Ishikawa (cell line): ENCODE results near the gene HMGN2.

Experiments used
- CEBPB ChIP-seq: IDR thresholded peaks from 2 replicates; pipeline ENCODE4 v1.6.1; 2012
- CREB1 ChIP-seq: IDR thresholded peaks from 2 replicates; pipeline ENCODE4 v1.6.1; 2012; ENCODE audit warnings: low read depth
- EGR1 ChIP-seq: IDR thresholded peaks from 2 replicates; pipeline ENCODE4 v1.6.1; 2012
- EP300 ChIP-seq: IDR thresholded peaks from 2 replicates; pipeline ENCODE4 v1.6.1; 2012; ENCODE audit warnings: borderline replicate concordance
- FOXM1 ChIP-seq: IDR thresholded peaks from 2 replicates; pipeline ENCODE4 v1.6.1; 2012; ENCODE audit warnings: low read depth, borderline replicate concordance
- NFIC ChIP-seq: IDR thresholded peaks from 2 replicates; pipeline ENCODE4 v1.6.1; 2012
- RAD21 ChIP-seq: IDR thresholded peaks from 2 replicates; pipeline ENCODE4 v1.6.1; 2012; ENCODE audit warnings: low read depth
- TAF1 ChIP-seq: IDR thresholded peaks from 2 replicates; pipeline ENCODE4 v1.6.1; 2012; ENCODE audit warnings: low read depth, mild to moderate bottlenecking
- TCF12 ChIP-seq: IDR thresholded peaks from 2 replicates; pipeline ENCODE4 v1.6.1; 2012; ENCODE audit warnings: low read depth
- TEAD4 ChIP-seq: IDR thresholded peaks from 2 replicates; pipeline ENCODE4 v1.6.1; 2012
- YY1 ChIP-seq: IDR thresholded peaks from 2 replicates; pipeline ENCODE4 v1.6.1; 2012; ENCODE audit warnings: low read depth
- ZBTB7A ChIP-seq: IDR thresholded peaks from 2 replicates; pipeline ENCODE4 v1.6.1; 2012; ENCODE audit warnings: low read depth
- TF ChIP-seq, protein P1 (sequence below): IDR thresholded peaks from 2 replicates; pipeline ENCODE4 v1.6.1; 2012
- TF ChIP-seq, protein P2 (sequence below): IDR thresholded peaks from 2 replicates; pipeline ENCODE4 v1.6.1; 2012
- TF ChIP-seq, protein P3 (sequence below): IDR thresholded peaks from 2 replicates; pipeline ENCODE4 v1.6.1; 2012; ENCODE audit warnings: low read depth, mild to moderate bottlenecking

Gene HMGN2

DNA sequence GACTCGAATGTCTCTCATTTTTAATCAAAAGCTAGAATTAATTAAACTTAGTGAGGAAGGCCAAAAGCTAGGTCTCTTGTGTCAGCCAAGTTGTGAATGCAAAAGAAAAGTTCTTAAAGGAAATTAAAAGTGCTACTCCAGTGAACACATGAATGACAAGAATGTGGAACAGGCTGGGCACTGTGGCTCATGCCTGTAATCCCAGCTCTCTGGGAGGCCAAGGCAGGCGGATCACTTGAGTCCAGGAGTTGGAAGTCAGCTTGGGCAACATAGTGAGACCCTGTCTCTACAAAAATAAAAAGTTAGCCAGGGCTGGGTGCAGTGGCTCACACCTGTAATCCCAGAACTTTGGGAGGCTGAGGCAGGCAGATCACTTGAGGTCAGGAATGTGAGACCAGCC lies 38.5 kb downstream of the HMGN2 start:
- TF ChIP-seq NFIC (peak; percentile 45; the same call in 1 of the 2 replicates), CEBPB (0 out of 2 replicates have a peak, but pooled peaks have one; percentile 11), TEAD4 (peak; percentile 98), TCF12 (peak; percentile 47; the same call in 1 of the 2 replicates)

DNA sequence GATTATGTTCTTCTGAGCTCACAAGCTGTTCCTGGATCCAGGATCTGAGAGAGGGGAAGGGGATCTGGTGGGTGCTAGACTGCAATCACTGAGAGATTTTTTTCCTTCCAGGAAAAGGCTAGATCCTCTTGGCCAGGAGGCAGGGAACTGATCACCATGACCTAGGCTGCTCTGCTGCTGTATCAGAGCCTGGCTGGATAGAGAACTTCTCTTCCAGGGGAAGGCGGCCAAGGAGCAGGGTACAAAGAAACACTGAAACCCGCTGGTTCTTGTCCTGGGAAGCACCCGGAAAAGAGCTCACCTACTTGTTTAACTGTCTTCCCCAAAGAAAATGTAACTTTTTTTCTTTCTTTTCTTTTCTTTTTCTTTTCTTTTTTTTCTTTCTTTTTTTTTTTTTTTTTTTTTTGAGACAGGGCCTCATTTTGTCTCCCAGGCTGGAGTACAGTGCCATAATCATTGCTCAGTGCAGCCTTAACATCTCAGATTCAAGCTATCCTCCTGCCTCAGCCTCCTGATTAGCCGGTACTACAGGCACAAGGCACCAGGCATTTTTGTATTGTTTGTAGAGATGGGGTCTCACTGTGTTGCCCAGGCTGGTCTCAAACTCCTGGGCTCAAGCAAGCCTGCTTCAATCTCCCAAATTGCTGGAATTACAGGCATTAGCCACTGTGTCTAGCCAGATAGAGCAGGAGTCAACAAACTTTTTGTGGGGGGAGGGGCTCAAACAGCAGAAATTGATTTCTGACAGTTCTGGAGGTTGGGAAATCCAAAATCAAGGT lies 44.9 kb downstream of the HMGN2 start:
- no peak for TF ChIP-seq TCF12
- no peak for TF ChIP-seq EP300
- no peak for TF ChIP-seq NFIC
- TF ChIP-seq, protein P1, sequence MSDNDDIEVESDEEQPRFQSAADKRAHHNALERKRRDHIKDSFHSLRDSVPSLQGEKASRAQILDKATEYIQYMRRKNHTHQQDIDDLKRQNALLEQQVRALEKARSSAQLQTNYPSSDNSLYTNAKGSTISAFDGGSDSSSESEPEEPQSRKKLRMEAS, result no peak
- TF ChIP-seq YY1, result no peak
- TF ChIP-seq FOXM1, result no peak
- TF ChIP-seq EGR1, result no peak
- no peak for TF ChIP-seq CEBPB
- no peak for TF ChIP-seq TEAD4
- TF ChIP-seq, protein P2, sequence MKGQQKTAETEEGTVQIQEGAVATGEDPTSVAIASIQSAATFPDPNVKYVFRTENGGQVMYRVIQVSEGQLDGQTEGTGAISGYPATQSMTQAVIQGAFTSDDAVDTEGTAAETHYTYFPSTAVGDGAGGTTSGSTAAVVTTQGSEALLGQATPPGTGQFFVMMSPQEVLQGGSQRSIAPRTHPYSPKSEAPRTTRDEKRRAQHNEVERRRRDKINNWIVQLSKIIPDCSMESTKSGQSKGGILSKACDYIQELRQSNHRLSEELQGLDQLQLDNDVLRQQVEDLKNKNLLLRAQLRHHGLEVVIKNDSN, result no peak
- TF ChIP-seq, protein P3, sequence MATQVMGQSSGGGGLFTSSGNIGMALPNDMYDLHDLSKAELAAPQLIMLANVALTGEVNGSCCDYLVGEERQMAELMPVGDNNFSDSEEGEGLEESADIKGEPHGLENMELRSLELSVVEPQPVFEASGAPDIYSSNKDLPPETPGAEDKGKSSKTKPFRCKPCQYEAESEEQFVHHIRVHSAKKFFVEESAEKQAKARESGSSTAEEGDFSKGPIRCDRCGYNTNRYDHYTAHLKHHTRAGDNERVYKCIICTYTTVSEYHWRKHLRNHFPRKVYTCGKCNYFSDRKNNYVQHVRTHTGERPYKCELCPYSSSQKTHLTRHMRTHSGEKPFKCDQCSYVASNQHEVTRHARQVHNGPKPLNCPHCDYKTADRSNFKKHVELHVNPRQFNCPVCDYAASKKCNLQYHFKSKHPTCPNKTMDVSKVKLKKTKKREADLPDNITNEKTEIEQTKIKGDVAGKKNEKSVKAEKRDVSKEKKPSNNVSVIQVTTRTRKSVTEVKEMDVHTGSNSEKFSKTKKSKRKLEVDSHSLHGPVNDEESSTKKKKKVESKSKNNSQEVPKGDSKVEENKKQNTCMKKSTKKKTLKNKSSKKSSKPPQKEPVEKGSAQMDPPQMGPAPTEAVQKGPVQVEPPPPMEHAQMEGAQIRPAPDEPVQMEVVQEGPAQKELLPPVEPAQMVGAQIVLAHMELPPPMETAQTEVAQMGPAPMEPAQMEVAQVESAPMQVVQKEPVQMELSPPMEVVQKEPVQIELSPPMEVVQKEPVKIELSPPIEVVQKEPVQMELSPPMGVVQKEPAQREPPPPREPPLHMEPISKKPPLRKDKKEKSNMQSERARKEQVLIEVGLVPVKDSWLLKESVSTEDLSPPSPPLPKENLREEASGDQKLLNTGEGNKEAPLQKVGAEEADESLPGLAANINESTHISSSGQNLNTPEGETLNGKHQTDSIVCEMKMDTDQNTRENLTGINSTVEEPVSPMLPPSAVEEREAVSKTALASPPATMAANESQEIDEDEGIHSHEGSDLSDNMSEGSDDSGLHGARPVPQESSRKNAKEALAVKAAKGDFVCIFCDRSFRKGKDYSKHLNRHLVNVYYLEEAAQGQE, result no peak
- no peak for TF ChIP-seq CREB1
- no peak for TF ChIP-seq ZBTB7A
- no peak for TF ChIP-seq RAD21
- no peak for TF ChIP-seq TAF1

DNA sequence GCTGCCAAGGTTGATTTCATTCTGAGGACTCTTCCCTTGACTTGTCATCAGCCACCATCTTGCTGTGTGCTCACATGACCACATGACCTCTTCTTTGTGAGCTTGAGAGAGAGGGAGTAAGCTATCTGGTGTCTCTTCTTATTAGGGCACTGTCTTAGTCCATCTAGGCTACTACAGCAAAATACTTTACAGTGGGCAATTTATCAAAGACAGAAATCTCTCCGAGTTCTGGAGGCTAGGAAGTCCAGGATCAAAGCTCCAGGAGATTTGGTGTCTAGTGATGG lies 45.5 kb downstream of the HMGN2 start:
- TF ChIP-seq NFIC (no peak), YY1 (no peak), CEBPB (no peak), FOXM1 (no peak), EP300 (no peak), ZBTB7A (no peak), TEAD4 (no peak)
- TF ChIP-seq, protein P1, result no peak
- TF ChIP-seq, protein P2, result no peak

DNA sequence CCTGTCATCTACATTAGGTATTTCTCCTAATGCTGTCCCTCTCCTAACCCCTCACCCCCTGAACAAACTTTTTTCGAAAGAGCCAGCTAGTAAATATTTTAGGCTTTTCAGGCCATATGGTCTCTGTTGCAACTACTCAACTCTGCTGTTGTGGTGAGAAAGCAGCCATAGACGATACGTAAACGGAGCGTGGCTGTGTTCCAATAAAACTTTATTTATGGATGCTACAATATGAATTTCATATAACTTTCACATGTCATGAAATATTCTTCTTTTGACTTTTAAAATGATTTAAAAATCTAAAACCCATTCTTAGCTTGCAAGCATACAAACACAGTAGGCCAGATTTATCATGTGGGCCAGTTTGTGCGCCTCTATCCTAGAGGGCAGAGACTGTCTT lies 46.1 kb downstream of the HMGN2 start:
- TF ChIP-seq ZBTB7A (no peak), YY1 (no peak), EGR1 (no peak)

DNA sequence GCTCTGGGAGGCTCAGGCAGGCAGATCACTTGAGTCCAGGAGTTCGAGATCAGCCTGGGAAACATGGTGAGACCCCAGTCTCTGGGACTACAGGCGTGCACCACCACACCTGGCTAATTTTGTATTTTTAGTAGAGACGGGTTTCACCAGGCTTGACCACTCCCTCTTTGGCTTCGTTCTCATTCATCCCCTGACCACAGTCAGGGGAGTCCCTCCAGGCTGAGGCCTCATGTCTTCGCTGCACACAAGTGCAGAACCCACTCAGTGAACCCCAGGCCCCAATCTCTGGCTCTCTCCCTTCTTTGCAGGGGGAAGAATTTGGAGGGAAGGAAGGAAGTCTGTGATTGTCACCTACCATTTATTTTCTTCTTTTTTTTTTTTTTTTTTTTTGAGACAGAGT lies 48.1 kb downstream of the HMGN2 start:
- no peak for TF ChIP-seq CREB1
- no peak for TF ChIP-seq FOXM1
- TF ChIP-seq TEAD4, result no peak
- TF ChIP-seq TAF1, result no peak
- no peak for TF ChIP-seq EP300
- TF ChIP-seq CEBPB, result no peak

GRCh38 chr1:26521669-26522030 lies 49.4 kb downstream of the HMGN2 start:
- TF ChIP-seq FOXM1 (no peak), TCF12 (no peak), RAD21 (no peak), EP300 (no peak), ZBTB7A (no peak), YY1 (no peak), EGR1 (no peak), NFIC (no peak), TEAD4 (no peak), CEBPB (no peak), CREB1 (no peak), TAF1 (no peak)
- TF ChIP-seq, protein P1, result no peak
- TF ChIP-seq, protein P2, result no peak
- TF ChIP-seq, protein P3, result no peak
